Measurements from ENCODE around the gene PTCHD1.

PTCHD1 gene

GRCh38 chrX:23356189-23356588 is 21.5 kb downstream of the PTCHD1 start:
- DNase-seq (ENCODE audit: low read depth) = no peak

GRCh38 chrX:23364416-23364815 is 29.8 kb downstream of the PTCHD1 start:
- no peak for DNase-seq (ENCODE audit: low read depth)

- no peak for DNase-seq (ENCODE audit: low read depth)
Measured at GRCh38 chrX:23365541-23365940, 30.9 kb downstream of the PTCHD1 start.

- DNase-seq (ENCODE audit: low read depth) = no peak
Measured at GRCh38 chrX:23366914-23367313, 32.3 kb downstream of the PTCHD1 start.

- DNase-seq (ENCODE audit: low read depth) = no peak
Measured at GRCh38 chrX:23369027-23369426, 34.4 kb downstream of the PTCHD1 start.

- no peak for DNase-seq (ENCODE audit: low read depth)
Measured at GRCh38 chrX:23372220-23372902, 37.7 kb downstream of the PTCHD1 start.

- DNase-seq (ENCODE audit: low read depth) = peak; percentile 49
Measured at GRCh38 chrX:23373129-23373804, 38.6 kb downstream of the PTCHD1 start.

GRCh38 chrX:23374291-23374690 is 39.6 kb downstream of the PTCHD1 start:
- DNase-seq (ENCODE audit: low read depth) = no peak

GRCh38 chrX:23376581-23376980 is 41.9 kb downstream of the PTCHD1 start:
- DNase-seq (ENCODE audit: low read depth) = no peak

GRCh38 chrX:23380581-23380980 is 45.9 kb downstream of the PTCHD1 start:
- DNase-seq (ENCODE audit: low read depth) = no peak

- no peak for DNase-seq (ENCODE audit: low read depth)
Measured at GRCh38 chrX:23381099-23382087, 46.7 kb downstream of the PTCHD1 start.

- DNase-seq (ENCODE audit: low read depth) = no peak
Measured at GRCh38 chrX:23382572-23382971, 47.9 kb downstream of the PTCHD1 start.

GRCh38 chrX:23383411-23383810 is 48.8 kb downstream of the PTCHD1 start:
- peak; percentile 30 for DNase-seq (ENCODE audit: low read depth)

- DNase-seq (ENCODE audit: low read depth) = no peak
Measured at GRCh38 chrX:23385242-23385641, 50.6 kb downstream of the PTCHD1 start.

- DNase-seq (ENCODE audit: low read depth) = no peak
Measured at GRCh38 chrX:23386260-23386659, 51.6 kb downstream of the PTCHD1 start.

- no peak for DNase-seq (ENCODE audit: low read depth)
Measured at GRCh38 chrX:23386726-23387125, 52.1 kb downstream of the PTCHD1 start.

GRCh38 chrX:23387550-23388184 is 53.0 kb downstream of the PTCHD1 start:
- no peak for DNase-seq (ENCODE audit: low read depth)

GRCh38 chrX:23389196-23389792 is 54.6 kb downstream of the PTCHD1 start:
- DNase-seq (ENCODE audit: low read depth) = no peak

- DNase-seq (ENCODE audit: low read depth) = no peak
Measured at GRCh38 chrX:23390979-23391378, 56.3 kb downstream of the PTCHD1 start.

- DNase-seq (ENCODE audit: low read depth) = no peak
Measured at GRCh38 chrX:23392195-23392594, 57.5 kb downstream of the PTCHD1 start.

- DNase-seq (ENCODE audit: low read depth) = no peak
Measured at GRCh38 chrX:23394421-23394820, 59.8 kb downstream of the PTCHD1 start.

GRCh38 chrX:23396263-23396662 is 61.6 kb downstream of the PTCHD1 start:
- DNase-seq (ENCODE audit: low read depth) = no peak
